IMR-90 (cell line): ENCODE measurements around the gene KIF6. TPM values are rescaled to one million over a fixed set of nuclear protein-coding genes. Genes with fewer than 3 reads are reported as not detected.

Source experiments
- ATAC-seq: fragments of 200-7000 bp; cut with Tn5 transposase; 2 replicates; pipeline ENCODE4 v1.9.1; 2020; ENCODE audit warnings: low read depth, mild to moderate bottlenecking, moderate library complexity
- BruUV-seq: library from RNA; stranded (reverse); fragments of 400-500 nt; replicated peaks from 2 replicates; lab custom pipeline; 2021; lab: Mats Ljungman, UMichigan
- CTCF ChIA-PET: fragments of 300-600 bp; formaldehyde crosslinking; extraction: SDS; loops from one replicate; lab custom pipeline; 2021; ENCODE audit warnings: antibody characterized with exemption; lab: Yijun Ruan, JAX
- POLR2A ChIA-PET: fragments of 300-600 bp; sonication (Branson Sonifier 250); formaldehyde crosslinking; loops from one replicate; lab custom pipeline; 2022; ENCODE audit warnings: antibody characterized with exemption; ENCODE audit not compliant: unreplicated experiment; lab: Charles Lee
- DNase-seq: peaks from one replicate; pipeline ENCODE4 v3.0.0; 2013
- H2AFZ ChIP-seq: replicated peaks from 2 replicates; pipeline ENCODE3; 2013; ENCODE audit warnings: low read length, mild to moderate bottlenecking; ENCODE audit not compliant: poor library complexity
- H2AK5ac ChIP-seq: 2 replicates; pipeline ENCODE4 v1.6.1; 2013; ENCODE audit warnings: low read depth, low read length, inconsistent platforms
- H2AK9ac ChIP-seq: replicated peaks from 2 replicates; pipeline ENCODE3; 2013; ENCODE audit warnings: mild to moderate bottlenecking, low read depth, low read length, moderate library complexity; ENCODE audit not compliant: poor library complexity
- H2BK120ac ChIP-seq: 2 replicates; pipeline ENCODE4 v1.6.1; 2013; ENCODE audit warnings: low read depth, low read length, inconsistent platforms
- H2BK15ac ChIP-seq: 3 replicates; pipeline ENCODE4 v1.6.1; 2013; ENCODE audit warnings: low read depth, low read length, inconsistent platforms
- H2BK20ac ChIP-seq: 2 replicates; pipeline ENCODE4 v1.6.1; 2013; ENCODE audit warnings: low read depth, mild to moderate bottlenecking, inconsistent platforms, low read length, moderate library complexity
- H2BK5ac ChIP-seq: 2 replicates; pipeline ENCODE4 v1.6.1; 2013; ENCODE audit warnings: mild to moderate bottlenecking, low read depth, low read length, inconsistent platforms; ENCODE audit not compliant: poor library complexity, severe bottlenecking
- H3K14ac ChIP-seq: replicated peaks from 2 replicates; pipeline ENCODE4 v1.6.1; 2013; ENCODE audit warnings: low read depth, low read length, inconsistent platforms
- H3K18ac ChIP-seq: 2 replicates; pipeline ENCODE4 v1.6.1; 2013; ENCODE audit warnings: low read depth, low read length, control low read depth
- H3K23ac ChIP-seq: 2 replicates; pipeline ENCODE4 v1.6.1; 2013; ENCODE audit warnings: low read depth, low read length, inconsistent platforms
- H3K27ac ChIP-seq: 2 replicates; pipeline ENCODE4 v1.5.1; 2013; ENCODE audit warnings: mild to moderate bottlenecking, control low read depth, low read length; ENCODE audit not compliant: insufficient read depth
- H3K27me3 ChIP-seq: 2 replicates; pipeline ENCODE4 v1.6.1; 2013; ENCODE audit warnings: low read length; ENCODE audit not compliant: control insufficient read depth, insufficient read depth
- H3K36me3 ChIP-seq: 2 replicates; pipeline ENCODE4 v1.6.1; 2013; ENCODE audit warnings: low read length, mixed read lengths; ENCODE audit not compliant: control insufficient read depth, insufficient read depth
- H3K4ac ChIP-seq: 2 replicates; pipeline ENCODE4 v1.6.1; 2013; ENCODE audit warnings: low read depth, low read length, inconsistent platforms
- H3K4me1 ChIP-seq: 2 replicates; pipeline ENCODE4 v1.6.1; 2013; ENCODE audit warnings: low read length, mixed read lengths; ENCODE audit not compliant: control insufficient read depth, insufficient read depth
- H3K4me2 ChIP-seq: 2 replicates; pipeline ENCODE4 v1.6.1; 2013; ENCODE audit warnings: low read depth, mild to moderate bottlenecking, control low read depth, low read length, moderate library complexity
- H3K4me3 ChIP-seq: 2 replicates; pipeline ENCODE4 v1.5.1; 2013; ENCODE audit warnings: low read depth, mild to moderate bottlenecking, control low read depth, low read length, moderate library complexity; ENCODE audit not compliant: insufficient read depth
- H3K56ac ChIP-seq: 2 replicates; pipeline ENCODE4 v1.6.1; 2013; ENCODE audit warnings: low read length, inconsistent platforms; ENCODE audit not compliant: insufficient read depth; ENCODE audit errors: extremely low read depth
- H3K79me1 ChIP-seq, 2 experiments: 2 replicates each; pipeline ENCODE4 v1.6.1; 2013; ENCODE audit warnings: low read length in 2 of 2, inconsistent platforms in 1 of 2, low read depth in 1 of 2
- H3K9ac ChIP-seq: 2 replicates; pipeline ENCODE4 v1.6.1; 2013; ENCODE audit warnings: low read depth, low read length, control low read depth
- H3K9me1 ChIP-seq: 2 replicates; pipeline ENCODE4 v1.6.1; 2013; ENCODE audit warnings: low read length, inconsistent platforms; ENCODE audit not compliant: insufficient read depth
- H3K9me3 ChIP-seq: 2 replicates; pipeline ENCODE4 v1.6.1; 2013; ENCODE audit warnings: low read length; ENCODE audit not compliant: control insufficient read depth, insufficient read depth
- H4K20me1 ChIP-seq: 2 replicates; pipeline ENCODE4 v1.6.1; 2013; ENCODE audit warnings: low read length, inconsistent platforms; ENCODE audit not compliant: insufficient read depth
- H4K5ac ChIP-seq: 2 replicates; pipeline ENCODE4 v1.6.1; 2013; ENCODE audit warnings: mild to moderate bottlenecking, low read depth, low read length, control low read depth
- H4K8ac ChIP-seq, 2 experiments: 2 replicates each; pipeline ENCODE4 v1.6.1; 2013; ENCODE audit warnings: low read depth in 2 of 2, low read length in 2 of 2, control low read depth in 1 of 2, inconsistent platforms in 1 of 2
- H4K91ac ChIP-seq: 2 replicates; pipeline ENCODE4 v1.6.1; 2013; ENCODE audit warnings: low read depth, low read length, inconsistent platforms; ENCODE audit not compliant: insufficient read depth
- BHLHE40 ChIP-seq: fragments of 150-350 bp; IDR thresholded peaks from 2 replicates; pipeline ENCODE4 v1.6.1; 2016; ENCODE audit warnings: mild to moderate bottlenecking, low read depth, low read length
- MAZ ChIP-seq: IDR thresholded peaks from 2 replicates; pipeline ENCODE4 v1.6.1; 2012; ENCODE audit warnings: low read depth, mild to moderate bottlenecking, low read length, improper control_type of control experiment, moderate library complexity, borderline replicate concordance
- USF2 ChIP-seq: fragments of 150-350 bp; IDR thresholded peaks from 2 replicates; pipeline ENCODE4 v1.6.1; 2017; ENCODE audit warnings: mild to moderate bottlenecking, antibody characterized with exemption, low read length, low read depth
- WGBS, 2 experiments: methylation state at CpG; one replicate each; pipeline versions ENCODE4 v1.1.5 to v1.1.7; 2013; ENCODE audit warnings: missing lambda C conversion rate in 2 of 2; ENCODE audit not compliant: insufficient read length in 1 of 2; ENCODE audit errors: extremely low coverage in 2 of 2; 5-methylcytosine and 5-hydroxymethylcytosine counted together
- dilution Hi-C: fragments of 300-500 bp; cut with HindIII; formaldehyde crosslinking; loops from one replicate; pipeline ENCODE4 v1.14.3; 2018; ENCODE audit warnings: low sequenced_read_pairs; ENCODE audit not compliant: unreplicated experiment
- in situ Hi-C: fragments of 300-500 bp; cut with MboI; formaldehyde crosslinking; loops from 3 replicates; pipeline ENCODE4 v1.14.3; 2019; ENCODE audit warnings: low sequenced_read_pairs, inconsistent platforms, mixed read lengths
- intact Hi-C: fragments of 100-400 bp; cut with micrococcal nuclease; formaldehyde crosslinking; loops from 2 replicates; pipeline ENCODE4 v1.10.0; 2022
- polyA plus RNA-seq, 3 experiments: library from polyadenylated mRNA; depleted of rRNA; stranded (reverse); fragments of >200 nt; gene quantifications; 2 replicates each; pipeline ENCODE4 v1.2.3, GENCODE V29; 2012; ENCODE audit warnings: low replicate concordance in 1 of 3
- total RNA-seq: library from RNA; depleted of rRNA; stranded (reverse); fragments of >200 nt; gene quantifications from 2 replicates; pipeline ENCODE4 v1.2.3, GENCODE V29; 2012

The KIF6 gene
- total and polyA plus RNA-seq, 2 of the 4 experiments (the other 2 are of a cell fraction), result under 0.01 to 0.10 TPM

- H2BK20ac ChIP-seq, result no peak overlapping the region
- TF ChIP-seq USF2 (no peak), MAZ (no peak), BHLHE40 (no peak)
- no peak overlapping the region for H2AFZ ChIP-seq
- H2AK9ac ChIP-seq, result no peak overlapping the region
- ChIA-PET POLR2A (no interaction called here), CTCF (no interaction called here)
- WGBS, 2 experiments, result 80% methylated on average over 1 of the region's 10 CpGs; no CpG with 5 or more reads in 1 of the 2 experiments
- H3K4me2 ChIP-seq, result no peak overlapping the region
- H2BK120ac ChIP-seq, result no peak overlapping the region
- H2BK5ac ChIP-seq, result no peak overlapping the region
- BruUV-seq, result no TSS peak
- no peak overlapping the region for H4K8ac ChIP-seq
- H4K91ac ChIP-seq, result no peak overlapping the region
- no peak overlapping the region for H3K14ac ChIP-seq
- intact Hi-C loops, result no loop called here
- H3K27me3 ChIP-seq, result no peaks in the 10 kb centered on the region; the same call in 1 of the 2 replicates
- H3K23ac ChIP-seq, result no peak overlapping the region
- H3K4me3 ChIP-seq, result no peak overlapping the region
- no peak overlapping the region for H3K4ac ChIP-seq
- no peaks in the 10 kb centered on the region for H3K9me1 ChIP-seq
- no peaks in the 10 kb centered on the region for H3K79me1 ChIP-seq
- no peak overlapping the region for H2BK15ac ChIP-seq
- H3K56ac ChIP-seq, result no peak overlapping the region
- H3K36me3 ChIP-seq, result no peaks in the 10 kb centered on the region
- no peaks in the 10 kb centered on the region for H3K9me3 ChIP-seq
- ATAC-seq (no peak), DNase-seq (no peak)
- in situ Hi-C loops, result no loop called here
- no peaks in the 10 kb centered on the region for H3K4me1 ChIP-seq
- no peaks in the 10 kb centered on the region for H4K20me1 ChIP-seq
- dilution Hi-C loops, result no loop called here
- no peak overlapping the region for H3K9ac ChIP-seq
- no peak overlapping the region for H3K27ac ChIP-seq
- no peak overlapping the region for H3K18ac ChIP-seq
- H2AK5ac ChIP-seq, result no peak overlapping the region
- no peak overlapping the region for H4K5ac ChIP-seq
These were observed 404.7 kb downstream of the KIF6 start for GRCh38 chr6:39320363-39320984.
